Caco-2 (cell line): ENCODE measurements around the gene SLC16A9. TPM values are rescaled to one million over a fixed set of nuclear protein-coding genes. Genes with fewer than 3 reads are reported as not detected.

Source experiments
- BruUV-seq: library from RNA; stranded (reverse); fragments of 400-500 nt; replicated peaks from 2 replicates; lab custom pipeline; 2021; lab: Mats Ljungman, UMichigan
- CTCF ChIA-PET: fragments of 300-600 bp; sonication (Branson Sonifier 250); formaldehyde crosslinking; loops from one replicate; lab custom pipeline; 2022; ENCODE audit warnings: antibody characterized with exemption; lab: Charles Lee
- POLR2A ChIA-PET: fragments of 300-600 bp; sonication (Branson Sonifier 250); formaldehyde crosslinking; loops from one replicate; lab custom pipeline; 2022; ENCODE audit warnings: antibody characterized with exemption; lab: Charles Lee
- DNase-seq, 2 experiments: peaks; one replicate each; pipeline versions ENCODE4 v3.0.0 to v3.0.0-alpha.2; 2020 to 2022
- H3K27me3 ChIP-seq: replicated peaks from 2 replicates; pipeline ENCODE4 v1.6.0; 2011; ENCODE audit warnings: low read length; ENCODE audit not compliant: control insufficient read depth, insufficient read depth
- H3K36me3 ChIP-seq: 2 replicates; pipeline ENCODE4 v1.5.1; 2011; ENCODE audit warnings: low read length; ENCODE audit not compliant: control insufficient read depth, insufficient read depth
- H3K4me1 ChIP-seq: fragments of 250-450 bp; sonication (Bioruptor Pico); 2 replicates; pipeline ENCODE4 v1.5.1; 2020; ENCODE audit warnings: mild to moderate bottlenecking
- H3K4me3 ChIP-seq: 2 replicates; pipeline ENCODE4 v1.5.1; 2011; ENCODE audit warnings: low read depth, mild to moderate bottlenecking, control low read depth, low read length
- H3K9me3 ChIP-seq: fragments of 250-450 bp; sonication (Bioruptor Pico); 2 replicates; pipeline ENCODE4 v1.5.1; 2020; ENCODE audit warnings: mild to moderate bottlenecking, moderate library complexity
- H3K27ac Mint-ChIP-seq: one replicate; pipeline ENCODE4 v1.8.0; 2022; ENCODE audit warnings: mixed read lengths; ENCODE audit not compliant: unreplicated experiment
- H3K27me3 Mint-ChIP-seq: one replicate; pipeline ENCODE4 v1.8.0; 2022; ENCODE audit warnings: mixed read lengths; ENCODE audit not compliant: insufficient read depth, unreplicated experiment
- H3K36me3 Mint-ChIP-seq: one replicate; pipeline ENCODE4 v1.8.0; 2022; ENCODE audit warnings: mild to moderate bottlenecking, mixed read lengths; ENCODE audit not compliant: insufficient read depth, unreplicated experiment
- H3K4me1 Mint-ChIP-seq: one replicate; pipeline ENCODE4 v1.8.0; 2022; ENCODE audit warnings: low read depth, mixed read lengths; ENCODE audit not compliant: unreplicated experiment
- H3K4me3 Mint-ChIP-seq: one replicate; pipeline ENCODE4 v1.8.0; 2022; ENCODE audit warnings: mild to moderate bottlenecking, moderate library complexity, mixed read lengths; ENCODE audit not compliant: unreplicated experiment
- H3K9me3 Mint-ChIP-seq: one replicate; pipeline ENCODE4 v1.8.0; 2022; ENCODE audit warnings: mixed read lengths; ENCODE audit not compliant: unreplicated experiment
- CTCF ChIP-seq, 2 experiments: fragments of 200-600 bp in 1 of 2; IDR thresholded peaks; 1 replicate in 1 of 2; 2 replicates in 1 of 2; pipeline versions ENCODE4 v1.5.1 to v1.8.0; 2011 to 2022; ENCODE audit warnings: antibody characterized with exemption in 1 of 2, control low read depth in 1 of 2, inconsistent platforms in 1 of 2, low read depth in 1 of 2, low read length in 1 of 2, mild to moderate bottlenecking in 1 of 2, moderate library complexity in 1 of 2; ENCODE audit not compliant: insufficient read depth in 1 of 2, severe bottlenecking in 1 of 2, unreplicated experiment in 1 of 2
- intact Hi-C: fragments of 100-400 bp; cut with micrococcal nuclease; formaldehyde crosslinking; loops from one replicate; pipeline ENCODE4 v1.10.0; 2022; ENCODE audit not compliant: unreplicated experiment
- total RNA-seq: library from RNA; stranded (reverse); gene quantifications from 2 replicates; pipeline ENCODE4 v1.2.3, GENCODE V29; 2022

Gene SLC16A9
- total RNA-seq, 1 experiment from 2014 or later, result 0.45 TPM

- Mint-ChIP-seq H3K36me3 (no peaks in the 10 kb centered on the region), H3K4me3 (peak overlapping the region; percentile 79), H3K9me3 (no peaks in the 10 kb centered on the region), H3K4me1 (no peaks in the 10 kb centered on the region), H3K27me3 (peaks cover 36% of the 10 kb centered on the region), H3K27ac (no peak overlapping the region)
- H3K4me1 ChIP-seq, result no peaks in the 10 kb centered on the region
- peaks cover 5% of the 10 kb centered on the region for H3K27me3 ChIP-seq
- BruUV-seq, result no TSS peak
- H3K9me3 ChIP-seq, result no peaks in the 10 kb centered on the region
- H3K36me3 ChIP-seq, result no peaks in the 10 kb centered on the region
- TF ChIP-seq CTCF (IDR thresholded peaks at IDR 0.05; ENCODE audit: insufficient read depth in 1 of 2, low read depth in 1 of 2, low read length in 1 of 2, severe bottlenecking in 1 of 2, unreplicated experiment in 1 of 2), result no peak
- intact Hi-C loops, result loop anchor here (2.0 to 5.0 kb wide), 2 partner anchors 82 to 100 kb away; no protein-coding TSS in a partner anchor
- ChIA-PET CTCF (interaction anchor here (0.7 to 1.2 kb wide), 4 partner anchors 80 to 198 kb away, joined by 3 to 5 read pairs (median 4); partner anchors contain the start of gene CCDC6), POLR2A (interaction anchor here (0.6 kb wide), 1 partner anchor 16 kb away, joined by 3 read pairs; no protein-coding TSS in a partner anchor)
- DNase-seq, result peak in 1 of 2 experiments; percentile 49
- H3K4me3 ChIP-seq, result peak overlapping the region; percentile 58
These were observed 745 bp downstream of the SLC16A9 start for GRCh38 chr10:59708816-59709394.

- Mint-ChIP-seq H3K36me3 (no peaks in the 10 kb centered on the region), H3K9me3 (no peaks in the 10 kb centered on the region), H3K27ac (no peak overlapping the region), H3K27me3 (peaks cover 24% of the 10 kb centered on the region), H3K4me3 (no peak overlapping the region), H3K4me1 (no peaks in the 10 kb centered on the region)
- intact Hi-C loops, result loop anchor here (5.0 kb wide), 1 partner anchor 80 kb away; no protein-coding TSS in a partner anchor
- Histone ChIP-seq H3K4me1 (no peaks in the 10 kb centered on the region), H3K4me3 (no peak overlapping the region), H3K9me3 (no peaks in the 10 kb centered on the region), H3K36me3 (no peaks in the 10 kb centered on the region), H3K27me3 (peaks cover 5% of the 10 kb centered on the region)
- POLR2A ChIA-PET, result interaction anchor here (0.6 kb wide), 1 partner anchor 10 kb away, joined by 7 read pairs; no protein-coding TSS in a partner anchor
- no TSS peak for BruUV-seq
- CTCF ChIA-PET, result interaction anchor here (0.6 kb wide), 1 partner anchor 102 kb away, joined by 5 read pairs; no protein-coding TSS in a partner anchor
- TF ChIP-seq CTCF (IDR thresholded peaks at IDR 0.05; ENCODE audit: insufficient read depth in 1 of 2, low read depth in 1 of 2, low read length in 1 of 2, severe bottlenecking in 1 of 2, unreplicated experiment in 1 of 2), result no peak
- no peak for DNase-seq
These were observed 2.5 kb downstream of the SLC16A9 start for GRCh38 chr10:59706851-59707797.

- H3K9me3 ChIP-seq, result no peaks in the 10 kb centered on the region
- no peak overlapping the region for H3K27ac Mint-ChIP-seq
- no peaks in the 10 kb centered on the region for H3K9me3 Mint-ChIP-seq
- no TSS peak for BruUV-seq
- no peaks in the 10 kb centered on the region for H3K36me3 Mint-ChIP-seq
- no peaks in the 10 kb centered on the region for H3K4me1 ChIP-seq
- no peak overlapping the region for H3K4me3 Mint-ChIP-seq
- ChIA-PET CTCF (no interaction called here), POLR2A (no interaction called here)
- peaks cover 4% of the 10 kb centered on the region for H3K27me3 ChIP-seq
- intact Hi-C loops, result loop anchor here (5.0 kb wide), 1 partner anchor 79 kb away; no protein-coding TSS in a partner anchor
- no peak overlapping the region for H3K4me3 ChIP-seq
- TF ChIP-seq CTCF (IDR thresholded peaks at IDR 0.05; ENCODE audit: insufficient read depth in 1 of 2, low read depth in 1 of 2, low read length in 1 of 2, severe bottlenecking in 1 of 2, unreplicated experiment in 1 of 2), result no peak
- no peaks in the 10 kb centered on the region for H3K4me1 Mint-ChIP-seq
- H3K36me3 ChIP-seq, result no peaks in the 10 kb centered on the region
- H3K27me3 Mint-ChIP-seq, result peaks cover 29% of the 10 kb centered on the region
- DNase-seq, result no peak
These were observed 3.7 kb downstream of the SLC16A9 start for GRCh38 chr10:59705931-59706330.
